GM12891 (cell line): ENCODE measurements around the gene BANF1.

Source experiments
- POLR2A ChIP-seq: IDR thresholded peaks from 2 replicates; pipeline ENCODE4 v1.6.1; 2011; ENCODE audit warnings: low read depth, low read length, control low read depth
- POLR2AphosphoS5 ChIP-seq: IDR thresholded peaks from 2 replicates; pipeline ENCODE4 v1.6.1; 2011; ENCODE audit warnings: low read depth, low read length, control low read depth
- SPI1 ChIP-seq: IDR thresholded peaks from 2 replicates; pipeline ENCODE4 v1.6.1; 2011; ENCODE audit warnings: low read depth, low read length, control low read depth
- TAF1 ChIP-seq: IDR thresholded peaks from 2 replicates; pipeline ENCODE4 v1.6.1; 2011; ENCODE audit warnings: low read depth, low read length, control low read depth

- no peak for TF ChIP-seq TAF1
- TF ChIP-seq POLR2A: no peak
- TF ChIP-seq POLR2AphosphoS5: no peak
- no peak for TF ChIP-seq SPI1
Observed at GRCh38 chr11:66042996-66043906, 40.9 kb downstream of the BANF1 start.
